Right ventricle myocardium superior (tissue), 1 donor: ENCODE results near the gene CDC42EP5. TPM values are rescaled to one million over a fixed set of nuclear protein-coding genes. Genes with fewer than 3 reads are reported as not detected.
"Not testable (repeated sequence)": the region's sequence is repeated elsewhere in the genome, so short reads cannot be mapped to it uniquely, and the experiment has no call there.

Source experiments
- ATAC-seq: fragments of 200-7000 bp; cut with Tn5 transposase; one replicate; pipeline ENCODE4 v1.9.1; 2020; ENCODE audit warnings: mild to moderate bottlenecking; ENCODE audit not compliant: poor library complexity
- DNase-seq: peaks from one replicate; pipeline ENCODE4 v3.0.0-alpha.2; 2020
- intact Hi-C: fragments of 100-400 bp; cut with DNase I; formaldehyde crosslinking; loops from one replicate; pipeline ENCODE4 v1.11.2; 2022
- total RNA-seq: library from RNA; stranded (reverse); fragmentation: NEBNext Ultra II Directional; extraction: Animal tissue kit (Norgen Biotek cat#: 25700); gene quantifications from one replicate; pipeline ENCODE4 v1.2.1, GENCODE V29; 2021
- donor health status: DM: no; HTN: yes; CAD: no; lungs with severe emphysema.

The CDC42EP5 gene
- total RNA-seq, 1 donor from 2014 or later, result 11.6 TPM

- ATAC-seq, result no peak
Observed at GRCh38 chr19:54493967-54494585, 21.0 kb upstream of the CDC42EP5 start.

GRCh38 chr19:54493056-54493455, 20.0 kb upstream of the CDC42EP5 start:
- DNase-seq, intact Hi-C loops, ATAC-seq: not testable (repeated sequence)

More at GRCh38 chr19:54493967-54494585, 21.0 kb upstream of the CDC42EP5 start:
- no peak for DNase-seq
- intact Hi-C loops, result no loop called here

- ATAC-seq (no peak), DNase-seq (no peak)
- intact Hi-C loops, result no loop called here
Observed at GRCh38 chr19:54492568-54492967, 19.5 kb upstream of the CDC42EP5 start.

- no peak for ATAC-seq
- intact Hi-C loops, result no loop called here
- DNase-seq, result no peak
Observed at GRCh38 chr19:54489766-54490165, 16.7 kb upstream of the CDC42EP5 start.

- ATAC-seq, result no peak
- intact Hi-C loops, result no loop called here
- DNase-seq, result no peak
Observed at GRCh38 chr19:54489341-54489740, 16.2 kb upstream of the CDC42EP5 start.

- no peak for ATAC-seq
- intact Hi-C loops, result no loop called here
- no peak for DNase-seq
Observed at GRCh38 chr19:54485851-54486250, 12.8 kb upstream of the CDC42EP5 start.

GRCh38 chr19:54484451-54484850, 11.4 kb upstream of the CDC42EP5 start:
- intact Hi-C loops, result no loop called here
- DNase-seq (no peak), ATAC-seq (no peak)

- intact Hi-C loops, result no loop called here
- no peak for ATAC-seq
- DNase-seq, result no peak
Observed at GRCh38 chr19:54482889-54483288, 9.8 kb upstream of the CDC42EP5 start.

GRCh38 chr19:54481326-54481930, 8.3 kb upstream of the CDC42EP5 start:
- DNase-seq (no peak), ATAC-seq (peak; percentile 45)
- intact Hi-C loops, result no loop called here

GRCh38 chr19:54480051-54480450, 7.0 kb upstream of the CDC42EP5 start:
- DNase-seq (no peak), ATAC-seq (no peak)

GRCh38 chr19:54478677-54479266, 5.7 kb upstream of the CDC42EP5 start:
- no peak for ATAC-seq
- intact Hi-C loops, result no loop called here
- no peak for DNase-seq

More at GRCh38 chr19:54480051-54480450, 7.0 kb upstream of the CDC42EP5 start:
- intact Hi-C loops, result no loop called here

- intact Hi-C loops, result no loop called here
- DNase-seq (no peak), ATAC-seq (no peak)
Observed at GRCh38 chr19:54477650-54478049, 4.6 kb upstream of the CDC42EP5 start.

GRCh38 chr19:54475706-54476105, 2.6 kb upstream of the CDC42EP5 start:
- DNase-seq, result no peak
- intact Hi-C loops, result no loop called here
- no peak for ATAC-seq

GRCh38 chr19:54473892-54474372, 836 bp upstream of the CDC42EP5 start:
- no peak for ATAC-seq
- DNase-seq, result no peak
- intact Hi-C loops, result no loop called here

- intact Hi-C loops, result no loop called here
Observed at GRCh38 chr19:54470991-54471782, 1.9 kb downstream of the CDC42EP5 start.

GRCh38 chr19:54470276-54470887, 2.7 kb downstream of the CDC42EP5 start:
- no peak for DNase-seq
- ATAC-seq, result no peak
- intact Hi-C loops, result no loop called here

More at GRCh38 chr19:54470991-54471782, 1.9 kb downstream of the CDC42EP5 start:
- peak; percentile 57 for ATAC-seq
- peak; percentile 58 for DNase-seq

GRCh38 chr19:54469496-54469934, 3.6 kb downstream of the CDC42EP5 start:
- peak; percentile 83 for DNase-seq
- ATAC-seq, result no peak
- intact Hi-C loops, result no loop called here

GRCh38 chr19:54466110-54466480, 7.0 kb downstream of the CDC42EP5 start:
- ATAC-seq, DNase-seq, intact Hi-C loops: not testable (repeated sequence)
